BE2C (cell line): Measurements from ENCODE around the gene DPF3.

Experiments
- DNase-seq: peaks from one replicate; pipeline ENCODE4 v3.0.0-alpha.2; 2020
- H3K27me3 ChIP-seq: fragments of 250-450 bp; sonication (Bioruptor Pico); 2 replicates; pipeline ENCODE4 v1.5.1; 2020; ENCODE audit warnings: mild to moderate bottlenecking
- H3K36me3 ChIP-seq: fragments of 250-450 bp; sonication (Bioruptor Pico); 2 replicates; pipeline ENCODE4 v1.5.1; 2020; ENCODE audit warnings: mild to moderate bottlenecking
- H3K4me1 ChIP-seq: fragments of 250-450 bp; sonication (Bioruptor Pico); 2 replicates; pipeline ENCODE4 v1.5.1; 2020
- H3K4me3 ChIP-seq: 2 replicates; pipeline ENCODE4 v1.5.1; 2011; ENCODE audit warnings: low read depth, low read length
- H3K9me3 ChIP-seq: fragments of 250-450 bp; sonication (Bioruptor Pico); 2 replicates; pipeline ENCODE4 v1.5.1; 2020
- CTCF ChIP-seq: IDR thresholded peaks from 2 replicates; pipeline ENCODE4 v1.5.1; 2012; ENCODE audit warnings: mild to moderate bottlenecking, low read depth, low read length

Gene DPF3

GRCh38 chr14:72708708-72709475 is 185.0 kb downstream of the DPF3 start:
- no peak for DNase-seq
- no peak for TF ChIP-seq CTCF
- no peaks in the 10 kb centered on the region; the same call in 1 of the 2 replicates for H3K9me3 ChIP-seq
- H3K4me1 ChIP-seq = no peaks in the 10 kb centered on the region
- H3K4me3 ChIP-seq = no peak overlapping the region
- H3K27me3 ChIP-seq = no peaks in the 10 kb centered on the region
- H3K36me3 ChIP-seq = peaks cover 8% of the 10 kb centered on the region; the same call in 1 of the 2 replicates

- no peak for DNase-seq
- no peaks in the 10 kb centered on the region for H3K4me1 ChIP-seq
- no peaks in the 10 kb centered on the region for H3K27me3 ChIP-seq
- no peaks in the 10 kb centered on the region; the same call in 1 of the 2 replicates for H3K9me3 ChIP-seq
- H3K4me3 ChIP-seq = no peak overlapping the region
- TF ChIP-seq CTCF = no peak
- peaks cover 12% of the 10 kb centered on the region for H3K36me3 ChIP-seq
These were observed 185.7 kb downstream of the DPF3 start for GRCh38 chr14:72708222-72708621.

GRCh38 chr14:72706485-72706884 is 187.4 kb downstream of the DPF3 start:
- Histone ChIP-seq H3K4me1 (peaks cover 4% of the 10 kb centered on the region), H3K27me3 (no peaks in the 10 kb centered on the region), H3K36me3 (peaks cover 12% of the 10 kb centered on the region), H3K4me3 (no peak overlapping the region), H3K9me3 (no peaks in the 10 kb centered on the region; the same call in 1 of the 2 replicates)
- no peak for TF ChIP-seq CTCF
- no peak for DNase-seq

GRCh38 chr14:72704502-72704901 is 189.4 kb downstream of the DPF3 start:
- Histone ChIP-seq H3K36me3 (peaks cover 12% of the 10 kb centered on the region), H3K4me3 (no peak overlapping the region), H3K27me3 (no peaks in the 10 kb centered on the region), H3K9me3 (no peaks in the 10 kb centered on the region; the same call in 1 of the 2 replicates), H3K4me1 (peaks cover 11% of the 10 kb centered on the region)
- no peak for TF ChIP-seq CTCF
- no peak for DNase-seq

- peaks cover 11% of the 10 kb centered on the region for H3K4me1 ChIP-seq
- H3K4me3 ChIP-seq = no peak overlapping the region
- no peaks in the 10 kb centered on the region for H3K9me3 ChIP-seq
- H3K27me3 ChIP-seq = no peaks in the 10 kb centered on the region
- DNase-seq = peak; percentile 54
- no peak for TF ChIP-seq CTCF
- H3K36me3 ChIP-seq = peaks cover 6% of the 10 kb centered on the region
These were observed 192.3 kb downstream of the DPF3 start for GRCh38 chr14:72701605-72702004.

- Histone ChIP-seq H3K4me3 (no peak overlapping the region), H3K4me1 (peaks cover 11% of the 10 kb centered on the region), H3K27me3 (no peaks in the 10 kb centered on the region), H3K9me3 (no peaks in the 10 kb centered on the region; the same call in 1 of the 2 replicates), H3K36me3 (peaks cover 6% of the 10 kb centered on the region)
- no peak for TF ChIP-seq CTCF
- DNase-seq = no peak
These were observed 192.7 kb downstream of the DPF3 start for GRCh38 chr14:72701237-72701565.
